Esophagus squamous epithelium (tissue), 4 donors: ENCODE measurements around the gene WNK2.

ENCODE experiments used
- CTCF ChIP-seq, 6 experiments: fragments of 450-650 bp in 4 of 6; fragments of 200-600 bp in 2 of 6; sonication (generic) in 2 of 6; IDR thresholded peaks; one replicate each; pipeline ENCODE4 v1.5.1; 2016 to 2019; ENCODE audit warnings: antibody characterized with exemption in 6 of 6, mild to moderate bottlenecking in 4 of 6, moderate library complexity in 4 of 6
- POLR2A ChIP-seq, 4 donors: fragments of 450-650 bp; IDR thresholded peaks; one replicate each; pipeline ENCODE4 v1.6.1; 2017; ENCODE audit warnings: antibody characterized with exemption in 4 of 4, mild to moderate bottlenecking in 4 of 4, moderate library complexity in 3 of 4

- TF ChIP-seq CTCF (IDR thresholded peaks at IDR 0.05): no peak
- TF ChIP-seq POLR2A (IDR thresholded peaks at IDR 0.05): no peak
These were observed 103.7 kb downstream of the WNK2 start for GRCh38 chr9:93287593-93287992.
